Forelimb muscle (tissue), 1 donor: ENCODE results near the gene SMOC2. TPM values are rescaled to one million over a fixed set of nuclear protein-coding genes. Genes with fewer than 3 reads are reported as not detected.
"Not testable (repeated sequence)": the region's sequence is repeated elsewhere in the genome, so short reads cannot be mapped to it uniquely, and the experiment has no call there.

Experiments used
- DNase-seq: peaks from one replicate; pipeline ENCODE4 v3.0.0-alpha.2; 2013; ENCODE audit warnings: low read depth
- polyA plus RNA-seq: library from polyadenylated mRNA; unstranded; fragments of 120-200 nt; gene quantifications from one replicate; pipeline ENCODE4 v1.2.1, GENCODE V29; 2013; ENCODE audit not compliant: insufficient read length

Gene SMOC2
- polyA plus RNA-seq, 1 donor, result 74.8 TPM

DNA sequence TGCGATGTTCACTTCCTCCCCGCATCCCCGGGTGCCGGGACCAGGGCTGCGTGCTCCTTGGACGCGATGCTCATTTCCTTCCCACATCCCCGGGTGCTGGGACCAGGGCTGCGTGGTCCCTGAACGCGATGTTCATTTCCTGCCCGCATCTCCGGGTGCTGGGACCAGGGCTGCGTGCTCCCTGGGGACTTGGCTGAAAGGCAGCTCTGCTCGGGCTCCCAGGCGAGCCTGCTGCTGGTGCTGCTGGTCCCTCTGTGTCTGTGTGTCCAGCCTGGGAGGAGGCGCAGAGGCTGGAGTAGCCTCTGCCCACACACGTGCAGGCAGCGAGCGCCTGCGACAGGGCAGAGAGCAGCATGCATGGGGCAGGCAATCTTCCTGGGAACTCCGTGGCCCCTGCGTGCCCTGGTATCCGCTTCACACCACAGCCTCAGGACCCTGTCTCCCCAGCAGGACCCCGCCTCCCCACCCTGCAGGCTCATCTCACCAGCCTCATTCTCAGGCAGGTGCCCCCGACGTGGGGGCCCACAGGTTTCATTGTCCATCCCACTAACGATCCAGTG is 132.4 kb downstream of the SMOC2 start:
- DNase-seq, result not testable (repeated sequence)

DNA sequence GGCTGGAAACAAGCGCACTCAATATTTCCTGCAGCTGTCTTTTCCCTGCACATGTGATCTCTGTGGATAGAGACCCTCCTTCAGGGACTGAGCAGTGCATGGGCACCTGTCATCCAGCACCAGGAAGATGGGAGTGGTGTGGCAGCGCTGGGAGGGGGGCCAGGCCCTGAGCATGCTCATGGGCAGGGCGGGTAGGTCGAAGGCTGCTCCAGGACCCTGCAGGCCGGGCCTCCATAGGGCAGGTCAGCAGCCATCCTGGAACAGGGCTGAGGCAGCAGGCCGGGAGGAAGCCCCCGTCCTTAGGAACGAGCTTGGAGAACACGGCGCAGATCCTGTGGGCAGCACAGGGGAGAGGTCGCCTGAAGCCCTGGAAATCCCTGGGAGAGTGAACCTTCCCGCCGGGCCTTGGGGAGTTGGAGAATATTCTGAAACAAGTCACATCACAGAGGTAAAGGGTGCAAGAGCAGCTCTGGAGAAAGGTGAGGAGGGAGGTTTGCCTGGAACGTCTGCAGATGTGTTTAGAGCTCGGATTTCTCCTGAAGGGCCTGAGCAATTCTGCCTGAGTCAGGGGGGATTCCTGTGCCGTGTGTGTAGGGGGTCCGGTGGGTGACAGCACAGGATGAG is 133.2 kb downstream of the SMOC2 start:
- no peak for DNase-seq

GRCh38 chr6:168574699-168575195 is 133.8 kb downstream of the SMOC2 start:
- no peak for DNase-seq

GRCh38 chr6:168575346-168576098 is 134.5 kb downstream of the SMOC2 start:
- DNase-seq, result no peak

- no peak for DNase-seq
These were observed 135.4 kb downstream of the SMOC2 start for GRCh38 chr6:168576388-168576787.

DNA sequence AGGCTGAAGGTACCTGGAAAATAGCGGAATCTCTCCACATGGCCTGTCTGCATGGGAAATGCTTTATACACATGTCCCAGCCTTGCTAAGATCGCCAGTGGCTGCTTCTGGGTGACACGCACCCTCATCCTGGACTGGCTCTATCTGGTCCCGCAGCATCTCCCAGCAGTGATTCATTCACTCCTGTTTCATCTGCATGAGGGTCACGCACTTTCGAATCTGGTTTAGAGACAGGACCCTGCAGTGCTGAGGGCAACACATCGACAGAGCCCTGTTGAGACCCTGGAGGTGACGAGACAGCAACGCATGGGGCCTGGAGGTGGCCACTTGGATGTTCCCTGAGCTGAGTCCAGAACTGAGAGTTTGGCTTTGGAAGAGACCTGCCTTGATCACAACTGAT is 136.5 kb downstream of the SMOC2 start:
- no peak for DNase-seq

GRCh38 chr6:168578036-168578435 is 137.1 kb downstream of the SMOC2 start:
- no peak for DNase-seq

- no peak for DNase-seq
These were observed 140.3 kb downstream of the SMOC2 start for GRCh38 chr6:168581236-168581635.

DNA sequence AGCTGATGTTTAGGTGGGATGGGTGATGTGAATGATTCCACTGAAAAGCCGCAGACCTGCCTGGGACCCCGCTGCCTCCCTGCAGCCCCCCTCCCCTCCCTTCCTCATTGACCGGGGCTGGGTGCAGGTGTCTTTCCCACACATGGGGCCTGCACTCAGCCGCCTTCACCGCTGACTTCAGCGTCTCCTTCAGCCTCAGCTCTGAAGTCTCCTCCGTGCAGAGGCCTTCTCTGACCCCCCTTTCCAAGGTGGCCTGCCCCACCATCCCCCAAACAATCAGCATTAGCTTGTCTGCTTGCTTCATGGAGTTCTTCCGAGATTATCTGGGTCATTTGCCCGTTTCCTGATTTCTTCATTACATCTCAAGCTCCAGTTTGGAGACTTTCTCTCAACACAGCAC is 140.7 kb downstream of the SMOC2 start:
- no peak for DNase-seq

DNA sequence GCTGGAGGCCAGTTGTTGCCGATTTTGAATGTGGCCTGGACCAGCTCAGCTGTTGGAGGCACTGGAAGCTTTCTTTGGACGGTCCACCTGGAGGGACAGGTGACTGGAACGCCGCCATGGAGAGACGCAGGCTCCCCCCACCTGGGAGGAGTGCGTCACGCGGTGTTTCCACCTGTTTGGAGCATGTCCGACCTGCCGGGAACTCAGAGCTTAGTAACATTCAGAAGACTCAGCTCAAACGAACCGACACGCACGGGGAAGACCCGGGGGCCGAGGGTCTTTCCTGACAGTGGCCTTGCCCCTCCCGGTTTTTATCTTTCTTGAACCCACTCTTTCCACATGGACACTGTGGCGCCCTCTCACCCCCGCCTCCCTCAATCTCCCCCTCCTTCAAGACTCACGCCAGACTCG is 141.6 kb downstream of the SMOC2 start:
- no peak for DNase-seq

DNA sequence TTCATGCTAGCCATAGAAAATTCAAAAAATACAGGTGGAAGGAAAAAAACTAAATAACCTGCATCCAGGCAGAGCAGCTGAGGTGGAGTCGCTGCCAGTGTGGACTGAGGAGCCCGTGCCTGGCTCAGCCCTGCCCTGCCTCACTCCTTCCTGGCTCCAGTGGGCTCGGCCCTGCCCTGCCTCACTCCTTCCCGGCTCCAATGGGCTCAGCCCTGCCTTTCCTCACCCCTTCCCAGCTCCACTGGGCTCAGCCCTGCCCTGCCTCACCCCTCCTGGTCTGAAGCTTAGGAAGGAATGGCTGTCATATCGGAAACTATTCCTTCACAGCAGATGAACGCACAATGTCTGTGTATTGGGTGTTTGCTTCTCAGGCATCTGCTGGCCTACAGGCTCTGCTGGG is 142.1 kb downstream of the SMOC2 start:
- no peak for DNase-seq

GRCh38 chr6:168583821-168584220 is 142.8 kb downstream of the SMOC2 start:
- no peak for DNase-seq

DNA sequence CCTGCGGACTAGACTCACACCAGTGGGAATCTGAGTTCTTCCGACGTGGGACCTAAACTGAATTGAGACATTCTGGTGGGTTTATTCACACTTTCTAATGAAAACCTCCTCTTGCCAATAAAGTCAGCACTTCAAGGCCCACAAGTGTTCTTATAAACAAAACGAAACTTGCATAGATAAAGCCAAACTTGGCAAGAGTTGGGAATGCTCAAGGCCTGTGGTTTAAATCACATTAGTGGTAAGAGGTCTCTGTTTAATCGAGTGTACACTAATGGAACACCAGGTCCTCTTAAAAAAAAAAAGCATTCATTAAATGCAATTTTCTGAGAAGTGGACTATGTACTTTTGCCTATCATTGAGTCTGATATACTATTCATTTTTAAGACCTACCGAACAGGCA is 143.3 kb downstream of the SMOC2 start:
- DNase-seq, result no peak

GRCh38 chr6:168584671-168585070 is 143.7 kb downstream of the SMOC2 start:
- DNase-seq, result no peak

DNA sequence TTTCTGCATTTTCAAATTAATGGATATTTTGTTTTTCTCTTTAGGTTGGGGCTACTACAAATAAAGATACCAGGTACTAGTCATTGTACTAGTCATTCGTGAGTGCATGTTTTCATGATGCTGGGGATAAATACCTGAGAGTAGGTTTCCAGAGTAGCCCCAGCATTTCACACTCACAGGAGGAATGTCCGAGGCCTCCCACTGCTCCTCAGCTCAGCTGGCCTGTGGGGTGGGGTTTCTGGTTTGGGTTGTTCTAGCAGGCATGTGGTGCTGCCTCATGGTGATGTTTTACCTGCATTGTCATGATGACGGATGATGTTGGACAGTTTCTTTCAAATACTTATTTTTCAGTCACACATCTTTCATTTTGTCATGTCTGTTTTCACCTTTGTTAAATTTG is 144.5 kb downstream of the SMOC2 start:
- DNase-seq, result no peak

GRCh38 chr6:168589275-168589674 is 148.3 kb downstream of the SMOC2 start:
- no peak for DNase-seq

GRCh38 chr6:168590406-168590805 is 149.4 kb downstream of the SMOC2 start:
- DNase-seq, result no peak

- DNase-seq, result no peak
These were observed 155.4 kb downstream of the SMOC2 start for GRCh38 chr6:168596344-168596743.

DNA sequence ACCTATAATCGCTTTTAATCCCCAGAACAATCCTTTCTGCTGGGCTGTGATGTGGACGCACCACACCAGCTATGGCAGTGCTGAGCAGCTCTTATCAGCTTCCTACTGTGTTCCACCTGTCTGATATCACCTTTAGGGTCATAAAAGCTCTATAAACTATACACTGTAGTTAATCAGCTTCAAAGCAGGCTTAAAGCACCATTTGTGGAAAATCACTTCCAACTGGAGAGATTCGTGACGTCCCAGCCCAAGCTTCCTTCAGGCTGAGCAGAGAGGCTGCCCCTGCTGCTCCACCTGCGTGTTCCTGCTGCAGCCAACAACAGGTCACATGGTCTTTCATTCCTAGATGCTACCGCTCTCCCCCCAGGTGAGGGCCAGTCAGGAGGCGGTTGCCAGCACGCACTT is 156.5 kb downstream of the SMOC2 start:
- DNase-seq, result no peak

DNA sequence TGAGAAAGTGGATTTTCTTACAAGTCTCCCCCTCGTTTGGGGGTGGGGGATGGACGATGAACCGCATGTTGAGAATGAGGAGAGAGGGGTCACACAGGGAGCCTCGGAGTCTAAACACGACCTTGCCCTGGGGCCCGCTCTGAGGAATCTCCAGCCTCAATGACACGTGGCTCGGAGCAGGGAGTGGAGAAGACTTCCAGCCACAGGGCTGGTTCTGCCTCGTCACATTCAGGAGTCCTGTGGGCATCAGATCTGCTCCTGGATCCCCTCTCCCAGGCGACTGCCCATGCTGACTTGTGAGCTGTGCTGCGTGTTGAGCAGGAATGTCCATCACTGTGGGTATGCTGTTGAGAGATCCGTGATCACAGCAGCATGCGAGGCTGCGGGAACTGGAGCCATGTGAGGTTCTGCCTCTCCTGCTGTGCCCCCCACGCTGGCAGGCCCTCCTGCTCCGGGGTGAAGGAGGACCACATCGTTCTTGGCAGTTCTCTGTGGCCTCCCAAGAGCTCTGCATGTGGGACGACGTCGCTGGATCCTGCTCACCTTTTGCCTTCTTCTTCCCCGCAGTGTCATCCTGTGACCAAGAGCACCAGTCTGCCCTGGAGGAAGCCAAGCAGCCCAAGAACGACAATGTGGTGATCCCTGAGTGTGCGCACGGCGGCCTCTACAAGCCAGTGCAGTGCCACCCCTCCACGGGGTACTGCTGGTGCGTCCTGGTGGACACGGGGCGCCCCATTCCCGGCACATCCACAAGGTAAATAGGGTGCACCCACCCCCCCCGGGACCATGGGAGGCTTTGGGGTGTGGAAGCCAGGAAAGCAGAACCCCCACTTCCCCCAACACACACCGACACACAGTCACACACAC is 157.5 kb downstream of the SMOC2 start:
- no peak for DNase-seq

GRCh38 chr6:168599118-168599494 is 158.1 kb downstream of the SMOC2 start:
- no peak for DNase-seq

DNA sequence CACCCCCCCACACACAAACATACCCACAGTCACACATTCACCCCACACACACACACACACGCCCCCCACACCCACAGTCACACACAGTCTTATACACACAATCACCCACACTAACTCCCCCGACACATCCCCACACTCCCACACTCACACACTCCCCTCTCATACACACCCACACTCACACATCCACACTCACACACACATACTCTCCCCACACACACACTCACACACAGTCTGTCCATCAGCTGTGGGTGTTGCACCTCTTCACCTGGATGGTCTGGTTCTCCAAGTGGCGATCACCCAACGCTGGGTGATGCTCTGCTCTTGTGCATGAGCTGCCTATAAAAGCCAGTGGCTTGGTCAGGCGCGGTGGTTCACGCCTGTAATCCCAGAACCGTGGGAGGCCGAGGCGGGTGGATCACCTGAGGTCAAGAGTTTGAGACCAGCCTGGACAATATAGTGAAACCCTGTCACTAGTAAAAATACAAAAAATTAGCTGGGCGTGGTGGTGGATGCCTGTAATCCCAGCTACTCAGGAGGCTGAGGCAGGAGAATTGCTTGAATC is 158.9 kb downstream of the SMOC2 start:
- DNase-seq, result no peak
